HL-60 (cell line): ENCODE data around the gene CALHM1.

ENCODE experiments used
- DNase-seq, 2 experiments: peaks; one replicate each; pipeline ENCODE4 v3.0.0-alpha.2; 2010 to 2020; ENCODE audit warnings: low read depth in 1 of 2, low spot score in 1 of 2
- H3K27ac ChIP-seq: fragments of 250-450 bp; sonication (Bioruptor Pico); replicated peaks from 2 replicates; pipeline ENCODE4 v1.5.1; 2020; ENCODE audit warnings: mild to moderate bottlenecking, moderate library complexity
- H3K27me3 ChIP-seq: fragments of 250-450 bp; sonication (Bioruptor Pico); 2 replicates; pipeline ENCODE4 v1.5.1; 2021; ENCODE audit warnings: mild to moderate bottlenecking, moderate library complexity; ENCODE audit not compliant: insufficient read depth, poor library complexity, severe bottlenecking
- H3K4me3 ChIP-seq: replicated peaks from 2 replicates; pipeline ENCODE4 v1.5.1; 2011; ENCODE audit warnings: mild to moderate bottlenecking, control low read depth, low read length; ENCODE audit not compliant: insufficient read depth
- GABPA ChIP-seq: IDR thresholded peaks from 2 replicates; pipeline ENCODE4 v1.6.1; 2012; ENCODE audit warnings: low read depth
- POLR2AphosphoS5 ChIP-seq: IDR thresholded peaks from 2 replicates; pipeline ENCODE4 v1.6.1; 2012; ENCODE audit warnings: low read depth
- SPI1 ChIP-seq: IDR thresholded peaks from 2 replicates; pipeline ENCODE4 v1.6.1; 2012; ENCODE audit warnings: low read depth, mild to moderate bottlenecking, borderline replicate concordance
- TF ChIP-seq, protein P1 (sequence below): IDR thresholded peaks from one replicate; pipeline ENCODE4 v1.5.1; 2011; ENCODE audit warnings: low read length, control low read depth, inconsistent platforms; ENCODE audit not compliant: insufficient read depth
- TF ChIP-seq, protein P2 (sequence below): IDR thresholded peaks from 2 replicates; pipeline ENCODE4 v1.6.1; 2012; ENCODE audit warnings: low read depth; ENCODE audit not compliant: insufficient replicate concordance

CALHM1 gene

DNA sequence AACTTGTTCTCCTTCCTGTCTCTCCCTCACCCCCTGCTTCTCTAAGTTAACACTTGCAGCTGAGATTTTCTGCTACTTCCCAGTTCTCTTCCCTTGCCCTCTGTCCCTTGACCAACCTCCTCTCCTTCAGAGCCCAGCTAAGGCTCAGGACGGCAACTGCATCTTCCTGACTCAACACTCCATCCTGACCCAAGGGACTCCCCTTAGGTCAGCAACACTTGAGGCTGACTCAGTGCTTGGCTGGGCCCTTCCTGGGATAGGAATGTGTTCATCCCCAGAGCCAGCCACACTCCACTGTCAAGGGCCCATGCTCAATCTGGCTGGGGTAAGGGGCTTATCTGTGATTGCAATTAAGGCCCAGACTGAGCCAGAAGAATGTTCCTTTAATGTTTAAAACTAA lies 10.0 kb downstream of the CALHM1 start:
- H3K27me3 ChIP-seq: no peaks in the 10 kb centered on the region
- TF ChIP-seq, protein P1, sequence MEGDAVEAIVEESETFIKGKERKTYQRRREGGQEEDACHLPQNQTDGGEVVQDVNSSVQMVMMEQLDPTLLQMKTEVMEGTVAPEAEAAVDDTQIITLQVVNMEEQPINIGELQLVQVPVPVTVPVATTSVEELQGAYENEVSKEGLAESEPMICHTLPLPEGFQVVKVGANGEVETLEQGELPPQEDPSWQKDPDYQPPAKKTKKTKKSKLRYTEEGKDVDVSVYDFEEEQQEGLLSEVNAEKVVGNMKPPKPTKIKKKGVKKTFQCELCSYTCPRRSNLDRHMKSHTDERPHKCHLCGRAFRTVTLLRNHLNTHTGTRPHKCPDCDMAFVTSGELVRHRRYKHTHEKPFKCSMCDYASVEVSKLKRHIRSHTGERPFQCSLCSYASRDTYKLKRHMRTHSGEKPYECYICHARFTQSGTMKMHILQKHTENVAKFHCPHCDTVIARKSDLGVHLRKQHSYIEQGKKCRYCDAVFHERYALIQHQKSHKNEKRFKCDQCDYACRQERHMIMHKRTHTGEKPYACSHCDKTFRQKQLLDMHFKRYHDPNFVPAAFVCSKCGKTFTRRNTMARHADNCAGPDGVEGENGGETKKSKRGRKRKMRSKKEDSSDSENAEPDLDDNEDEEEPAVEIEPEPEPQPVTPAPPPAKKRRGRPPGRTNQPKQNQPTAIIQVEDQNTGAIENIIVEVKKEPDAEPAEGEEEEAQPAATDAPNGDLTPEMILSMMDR: no peak
- TF ChIP-seq, protein P2, sequence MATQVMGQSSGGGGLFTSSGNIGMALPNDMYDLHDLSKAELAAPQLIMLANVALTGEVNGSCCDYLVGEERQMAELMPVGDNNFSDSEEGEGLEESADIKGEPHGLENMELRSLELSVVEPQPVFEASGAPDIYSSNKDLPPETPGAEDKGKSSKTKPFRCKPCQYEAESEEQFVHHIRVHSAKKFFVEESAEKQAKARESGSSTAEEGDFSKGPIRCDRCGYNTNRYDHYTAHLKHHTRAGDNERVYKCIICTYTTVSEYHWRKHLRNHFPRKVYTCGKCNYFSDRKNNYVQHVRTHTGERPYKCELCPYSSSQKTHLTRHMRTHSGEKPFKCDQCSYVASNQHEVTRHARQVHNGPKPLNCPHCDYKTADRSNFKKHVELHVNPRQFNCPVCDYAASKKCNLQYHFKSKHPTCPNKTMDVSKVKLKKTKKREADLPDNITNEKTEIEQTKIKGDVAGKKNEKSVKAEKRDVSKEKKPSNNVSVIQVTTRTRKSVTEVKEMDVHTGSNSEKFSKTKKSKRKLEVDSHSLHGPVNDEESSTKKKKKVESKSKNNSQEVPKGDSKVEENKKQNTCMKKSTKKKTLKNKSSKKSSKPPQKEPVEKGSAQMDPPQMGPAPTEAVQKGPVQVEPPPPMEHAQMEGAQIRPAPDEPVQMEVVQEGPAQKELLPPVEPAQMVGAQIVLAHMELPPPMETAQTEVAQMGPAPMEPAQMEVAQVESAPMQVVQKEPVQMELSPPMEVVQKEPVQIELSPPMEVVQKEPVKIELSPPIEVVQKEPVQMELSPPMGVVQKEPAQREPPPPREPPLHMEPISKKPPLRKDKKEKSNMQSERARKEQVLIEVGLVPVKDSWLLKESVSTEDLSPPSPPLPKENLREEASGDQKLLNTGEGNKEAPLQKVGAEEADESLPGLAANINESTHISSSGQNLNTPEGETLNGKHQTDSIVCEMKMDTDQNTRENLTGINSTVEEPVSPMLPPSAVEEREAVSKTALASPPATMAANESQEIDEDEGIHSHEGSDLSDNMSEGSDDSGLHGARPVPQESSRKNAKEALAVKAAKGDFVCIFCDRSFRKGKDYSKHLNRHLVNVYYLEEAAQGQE: no peak
- no peak for TF ChIP-seq POLR2AphosphoS5
- no peak for TF ChIP-seq SPI1
- no peak for TF ChIP-seq GABPA
- no peak overlapping the region for H3K4me3 ChIP-seq
- no peak overlapping the region for H3K27ac ChIP-seq
- DNase-seq: no peak

DNA sequence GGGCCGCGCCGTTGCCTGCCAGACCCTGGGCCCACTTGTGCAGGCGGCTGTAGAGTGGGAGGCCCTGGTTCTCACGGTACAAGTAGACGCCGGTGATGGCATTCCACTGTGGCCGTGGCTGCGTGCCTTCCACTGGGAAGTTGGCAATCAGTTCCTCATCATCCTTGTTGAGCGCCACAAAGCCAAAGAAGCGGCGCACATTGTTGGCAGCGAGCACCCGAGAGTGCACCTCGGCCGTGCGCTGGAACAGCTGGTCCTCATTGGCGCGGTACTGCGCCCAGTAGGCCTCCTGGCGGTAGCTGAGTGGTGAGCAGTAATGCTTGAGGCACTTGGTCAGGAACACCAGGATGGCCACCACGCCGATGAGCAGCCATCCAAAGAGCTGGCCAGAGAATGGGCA lies 11.5 kb downstream of the CALHM1 start:
- DNase-seq: no peak
- TF ChIP-seq, protein P2: no peak
- TF ChIP-seq POLR2AphosphoS5: no peak
- TF ChIP-seq SPI1: no peak
- TF ChIP-seq, protein P1: no peak
- TF ChIP-seq GABPA: no peak
- no peak overlapping the region for H3K4me3 ChIP-seq
- H3K27me3 ChIP-seq: no peaks in the 10 kb centered on the region
- H3K27ac ChIP-seq: no peak overlapping the region

DNA sequence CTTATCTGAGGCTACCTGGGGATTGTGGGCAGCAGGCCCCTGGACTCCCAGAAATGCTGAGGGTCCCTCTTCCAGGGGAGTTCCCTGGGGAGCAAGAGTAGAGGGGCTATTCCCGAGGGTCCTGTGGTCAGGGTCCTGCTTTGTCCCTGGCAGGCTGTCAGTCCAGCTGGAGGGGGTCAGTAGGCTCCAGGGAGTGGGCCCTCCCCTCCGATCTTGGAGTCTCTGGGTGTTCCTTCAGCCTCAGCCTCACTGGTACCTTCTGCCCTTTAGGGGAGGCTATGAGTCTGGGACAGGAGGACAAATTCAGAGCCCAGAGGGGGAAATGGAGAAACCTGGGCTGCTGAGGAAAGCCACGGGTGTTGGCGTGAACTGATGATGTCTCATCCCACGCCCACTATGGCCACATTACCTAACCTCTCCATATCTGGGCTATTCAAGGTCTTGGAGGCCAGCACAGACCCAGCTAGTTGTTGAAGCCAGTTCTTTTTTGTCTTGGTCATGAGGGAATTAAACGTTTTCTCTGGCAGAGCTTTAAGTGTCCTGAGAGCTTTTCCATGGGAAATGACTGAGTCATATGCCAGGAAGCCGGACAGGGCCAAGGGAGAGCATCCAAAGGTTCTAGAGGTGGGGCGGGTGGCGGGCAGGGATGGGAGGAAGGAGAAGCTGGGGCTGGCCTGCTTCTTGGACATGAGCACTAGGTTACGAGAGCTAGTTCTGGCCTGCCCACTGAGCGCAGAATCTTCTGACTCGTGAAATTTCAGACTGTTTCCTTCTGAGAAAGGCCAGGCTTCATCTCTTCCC lies 12.7 kb downstream of the CALHM1 start:
- no peaks in the 10 kb centered on the region for H3K27me3 ChIP-seq
- TF ChIP-seq GABPA (no peak), SPI1 (no peak), POLR2AphosphoS5 (no peak)
- TF ChIP-seq, protein P2: no peak
- TF ChIP-seq, protein P1: no peak
- DNase-seq: no peak
- no peak overlapping the region for H3K27ac ChIP-seq
- H3K4me3 ChIP-seq: no peak overlapping the region
